ENCODE data around the gene MIEF1.

DNA sequence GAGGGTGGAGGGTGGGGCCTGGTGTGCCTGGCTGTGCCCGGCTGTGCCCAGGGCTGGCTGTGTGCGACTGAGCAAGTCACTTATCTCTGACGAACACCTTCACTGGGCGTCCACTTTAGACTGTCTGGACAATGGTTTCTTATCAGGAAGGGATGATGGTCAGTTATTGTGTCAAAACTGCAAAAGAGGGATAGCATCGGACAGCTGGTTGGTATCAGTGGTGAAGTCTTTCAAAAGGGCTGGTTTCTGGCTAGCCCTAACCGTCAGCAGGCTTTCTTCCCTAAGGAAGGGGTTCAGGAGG lies 49.4 kb upstream of the MIEF1 start:
- TF ChIP-seq CTCF (conservative IDR thresholded peaks at IDR 0.05; ENCODE audit: low read depth in 2 of 2) (no peak), POLR2AphosphoS5 (IDR thresholded peaks at IDR 0.05; ENCODE audit: low read depth) (no peak), STAT1 (IDR thresholded peaks at IDR 0.05; ENCODE audit: unreplicated experiment) (no peak), ZNF114 (CRISPR knock-in tag; IDR thresholded peaks at IDR 0.05) (no peak), EZH2 (IDR thresholded peaks at IDR 0.05; ENCODE audit: low read depth, unreplicated experiment) (no peak), EZH2phosphoT487 (IDR thresholded peaks at IDR 0.05; ENCODE audit: unreplicated experiment) (no peak), JUNB (IDR thresholded peaks at IDR 0.05; ENCODE audit: unreplicated experiment) (no peak), CREB1 (CRISPR knock-in tag; IDR thresholded peaks at IDR 0.05; ENCODE audit: low read depth) (no peak), ETS1 (IDR thresholded peaks at IDR 0.05) (no peak), ZNF331 (CRISPR knock-in tag; IDR thresholded peaks at IDR 0.05; ENCODE audit: low read depth) (no peak)
- TF ChIP-seq, protein P1, sequence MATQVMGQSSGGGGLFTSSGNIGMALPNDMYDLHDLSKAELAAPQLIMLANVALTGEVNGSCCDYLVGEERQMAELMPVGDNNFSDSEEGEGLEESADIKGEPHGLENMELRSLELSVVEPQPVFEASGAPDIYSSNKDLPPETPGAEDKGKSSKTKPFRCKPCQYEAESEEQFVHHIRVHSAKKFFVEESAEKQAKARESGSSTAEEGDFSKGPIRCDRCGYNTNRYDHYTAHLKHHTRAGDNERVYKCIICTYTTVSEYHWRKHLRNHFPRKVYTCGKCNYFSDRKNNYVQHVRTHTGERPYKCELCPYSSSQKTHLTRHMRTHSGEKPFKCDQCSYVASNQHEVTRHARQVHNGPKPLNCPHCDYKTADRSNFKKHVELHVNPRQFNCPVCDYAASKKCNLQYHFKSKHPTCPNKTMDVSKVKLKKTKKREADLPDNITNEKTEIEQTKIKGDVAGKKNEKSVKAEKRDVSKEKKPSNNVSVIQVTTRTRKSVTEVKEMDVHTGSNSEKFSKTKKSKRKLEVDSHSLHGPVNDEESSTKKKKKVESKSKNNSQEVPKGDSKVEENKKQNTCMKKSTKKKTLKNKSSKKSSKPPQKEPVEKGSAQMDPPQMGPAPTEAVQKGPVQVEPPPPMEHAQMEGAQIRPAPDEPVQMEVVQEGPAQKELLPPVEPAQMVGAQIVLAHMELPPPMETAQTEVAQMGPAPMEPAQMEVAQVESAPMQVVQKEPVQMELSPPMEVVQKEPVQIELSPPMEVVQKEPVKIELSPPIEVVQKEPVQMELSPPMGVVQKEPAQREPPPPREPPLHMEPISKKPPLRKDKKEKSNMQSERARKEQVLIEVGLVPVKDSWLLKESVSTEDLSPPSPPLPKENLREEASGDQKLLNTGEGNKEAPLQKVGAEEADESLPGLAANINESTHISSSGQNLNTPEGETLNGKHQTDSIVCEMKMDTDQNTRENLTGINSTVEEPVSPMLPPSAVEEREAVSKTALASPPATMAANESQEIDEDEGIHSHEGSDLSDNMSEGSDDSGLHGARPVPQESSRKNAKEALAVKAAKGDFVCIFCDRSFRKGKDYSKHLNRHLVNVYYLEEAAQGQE (IDR thresholded peaks at IDR 0.05; ENCODE audit: unreplicated experiment) = no peak

All from GM23338 (cell line).